Fibroblast of lung (primary cell): ENCODE measurements around the gene C16orf87. TPM values are rescaled to one million over a fixed set of nuclear protein-coding genes. Genes with fewer than 3 reads are reported as not detected.

Experiments used
- DNase-seq, 2 donors: peaks; one replicate each; pipeline versions ENCODE4 v3.0.0 to v3.0.0-alpha.2; 2010; ENCODE audit warnings: low read depth in 2 of 2
- H2AFZ ChIP-seq: 2 replicates; pipeline ENCODE4 v1.5.1; 2012; ENCODE audit warnings: low read length, control low read depth, inconsistent platforms
- H3K27ac ChIP-seq: 2 replicates; pipeline ENCODE4 v1.5.1; 2011; ENCODE audit warnings: low read length, control low read depth; ENCODE audit not compliant: insufficient read depth
- H3K27me3 ChIP-seq: 2 replicates; pipeline ENCODE4 v1.5.1; 2011; ENCODE audit warnings: mild to moderate bottlenecking, low read length; ENCODE audit not compliant: control insufficient read depth, insufficient read depth
- H3K36me3 ChIP-seq: 2 replicates; pipeline ENCODE4 v1.5.1; 2011; ENCODE audit warnings: low read length; ENCODE audit not compliant: control insufficient read depth, insufficient read depth
- H3K4me1 ChIP-seq: 2 replicates; pipeline ENCODE4 v1.5.1; 2011; ENCODE audit warnings: low read length; ENCODE audit not compliant: control insufficient read depth, insufficient read depth; ENCODE audit errors: extremely low read depth
- H3K4me2 ChIP-seq: 2 replicates; pipeline ENCODE4 v1.5.1; 2011; ENCODE audit warnings: low read length, control low read depth; ENCODE audit not compliant: insufficient read depth; ENCODE audit errors: extremely low read depth
- H3K4me3 ChIP-seq, 4 experiments: fragments of 200-600 bp in 1 of 4; sonication (generic) in 1 of 4; replicated peaks in 1 of 4; 2 replicates each; pipeline ENCODE4 v1.5.1; 2011 to 2016; ENCODE audit warnings: low read length in 4 of 4, low read depth in 3 of 4, mild to moderate bottlenecking in 3 of 4, control low read depth in 2 of 4, inconsistent platforms in 1 of 4, mixed read lengths in 1 of 4; ENCODE audit not compliant: insufficient read depth in 1 of 4; ENCODE audit errors: control extremely low read depth in 1 of 4
- H3K79me2 ChIP-seq: 2 replicates; pipeline ENCODE4 v1.5.1; 2012; ENCODE audit warnings: mild to moderate bottlenecking, low read length, inconsistent platforms; ENCODE audit not compliant: control insufficient read depth, insufficient read depth
- H3K9ac ChIP-seq: 2 replicates; pipeline ENCODE4 v1.5.1; 2011; ENCODE audit warnings: mild to moderate bottlenecking, low read length, control low read depth; ENCODE audit not compliant: insufficient read depth
- H3K9me3 ChIP-seq: 2 replicates; pipeline ENCODE4 v1.5.1; 2012; ENCODE audit warnings: low read depth, low read length; ENCODE audit not compliant: control insufficient read depth, insufficient read depth
- H4K20me1 ChIP-seq: 2 replicates; pipeline ENCODE4 v1.5.1; 2011; ENCODE audit warnings: low read length; ENCODE audit not compliant: control insufficient read depth, insufficient read depth; ENCODE audit errors: extremely low read depth
- EZH2 ChIP-seq: IDR thresholded peaks from 2 replicates; pipeline ENCODE4 v1.5.1; 2012; ENCODE audit warnings: low read length, control low read depth, mild to moderate bottlenecking; ENCODE audit errors: missing control alignments
- polyA plus RNA-seq, 2 donors: library from polyadenylated mRNA; depleted of rRNA in 1 of 2; stranded (reverse) in 1 of 2; unstranded in 1 of 2; fragments of >200 nt; gene quantifications; 2 replicates each; pipeline ENCODE4 v1.2.1, GENCODE V29; 2011 to 2012; ENCODE audit warnings: missing spikeins in 1 of 2
- total RNA-seq: library from RNA; depleted of rRNA; stranded (reverse); fragments of >200 nt; gene quantifications from 2 replicates; pipeline ENCODE4 v1.2.1, GENCODE V29; 2014
- TF ChIP-seq, protein P1 (sequence below), 2 donors: IDR thresholded peaks in 1 of 2; conservative IDR thresholded peaks in 1 of 2; 1 replicate in 1 of 2; 2 replicates in 1 of 2; pipeline ENCODE4 v1.5.1; 2011 to 2012; ENCODE audit warnings: low read length in 2 of 2, control low read depth in 1 of 2, inconsistent platforms in 1 of 2, low read depth in 1 of 2, mild to moderate bottlenecking in 1 of 2

Gene C16orf87
- total and polyA plus RNA-seq, 2 donors (not counting 1 experiment from before 2014, with no cell fraction given): 11.6 to 12.1 TPM

DNA sequence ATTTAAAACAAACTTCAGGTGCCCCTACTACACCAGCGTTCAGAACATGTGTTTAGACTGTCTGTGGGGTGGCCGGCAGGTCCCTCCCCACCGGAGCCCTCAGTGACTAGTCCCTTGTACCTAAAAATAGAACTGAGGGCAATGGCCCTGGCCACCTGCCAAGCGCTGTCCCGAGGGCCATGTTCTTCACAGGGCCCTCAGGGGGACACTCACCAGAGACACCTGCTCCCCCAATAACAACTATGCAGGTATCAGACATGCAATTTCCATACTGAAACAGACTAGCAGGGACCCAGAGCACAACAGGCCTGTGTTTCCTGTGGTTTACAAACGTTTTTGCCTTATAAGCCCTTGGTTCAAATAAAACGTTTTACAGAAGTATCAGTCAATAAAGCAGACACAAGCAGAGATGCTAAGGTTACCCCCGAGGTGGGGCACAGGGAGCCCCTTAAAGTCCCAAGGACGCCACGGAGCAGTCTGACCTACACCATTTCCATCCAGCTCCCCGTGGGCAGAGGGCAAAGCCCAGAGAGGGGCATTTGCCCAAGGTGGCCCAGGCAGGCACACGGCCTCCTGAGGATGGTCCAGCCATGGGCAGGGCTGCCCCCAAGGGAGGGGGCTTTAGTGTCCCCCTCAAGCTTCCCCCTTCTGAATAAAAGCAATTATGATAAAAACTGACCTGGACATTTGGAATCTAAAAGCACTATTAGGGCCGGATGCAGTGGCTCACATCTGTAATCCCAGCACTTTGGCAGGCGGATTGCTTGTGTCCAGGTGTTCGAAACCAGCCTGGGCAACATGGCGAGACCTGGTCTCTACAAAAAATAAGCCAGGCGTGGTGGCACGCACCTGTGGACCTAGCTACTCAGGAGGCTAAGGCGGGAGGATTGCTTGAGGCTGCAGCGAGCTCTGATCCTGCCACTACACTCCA, 81.9 kb downstream of the C16orf87 start:
- Histone ChIP-seq H3K36me3 (no peaks in the 10 kb centered on the region), H2AFZ (no peak overlapping the region), H3K4me1 (no peaks in the 10 kb centered on the region), H3K79me2 (no peaks in the 10 kb centered on the region), H3K27me3 (no peaks in the 10 kb centered on the region), H4K20me1 (no peaks in the 10 kb centered on the region), H3K27ac (no peak overlapping the region), H3K9me3 (no peaks in the 10 kb centered on the region), H3K4me2 (no peak overlapping the region), H3K4me3 (no peak overlapping the region), H3K9ac (no peak overlapping the region)
- DNase-seq: no peak
- TF ChIP-seq EZH2: no peak
- TF ChIP-seq, protein P1, sequence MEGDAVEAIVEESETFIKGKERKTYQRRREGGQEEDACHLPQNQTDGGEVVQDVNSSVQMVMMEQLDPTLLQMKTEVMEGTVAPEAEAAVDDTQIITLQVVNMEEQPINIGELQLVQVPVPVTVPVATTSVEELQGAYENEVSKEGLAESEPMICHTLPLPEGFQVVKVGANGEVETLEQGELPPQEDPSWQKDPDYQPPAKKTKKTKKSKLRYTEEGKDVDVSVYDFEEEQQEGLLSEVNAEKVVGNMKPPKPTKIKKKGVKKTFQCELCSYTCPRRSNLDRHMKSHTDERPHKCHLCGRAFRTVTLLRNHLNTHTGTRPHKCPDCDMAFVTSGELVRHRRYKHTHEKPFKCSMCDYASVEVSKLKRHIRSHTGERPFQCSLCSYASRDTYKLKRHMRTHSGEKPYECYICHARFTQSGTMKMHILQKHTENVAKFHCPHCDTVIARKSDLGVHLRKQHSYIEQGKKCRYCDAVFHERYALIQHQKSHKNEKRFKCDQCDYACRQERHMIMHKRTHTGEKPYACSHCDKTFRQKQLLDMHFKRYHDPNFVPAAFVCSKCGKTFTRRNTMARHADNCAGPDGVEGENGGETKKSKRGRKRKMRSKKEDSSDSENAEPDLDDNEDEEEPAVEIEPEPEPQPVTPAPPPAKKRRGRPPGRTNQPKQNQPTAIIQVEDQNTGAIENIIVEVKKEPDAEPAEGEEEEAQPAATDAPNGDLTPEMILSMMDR (conservative IDR thresholded peaks at IDR 0.05 in 1 of 2, IDR thresholded peaks at IDR 0.05 in 1 of 2; ENCODE audit: low read depth in 1 of 2, low read length in 2 of 2): no peak

GRCh38 chr16:46747777-46748651, 83.0 kb downstream of the C16orf87 start, which contains the start of gene MYLK3:
Gene MYLK3 (minus strand): TSS chr16:46748344. CDS start chr16:46748193, 151 bp downstream.
- no peak within 1 kb of the TSS for H3K4me3 ChIP-seq
- H2AFZ ChIP-seq: no peak within 1 kb of the TSS
- TF ChIP-seq, protein P1 (conservative IDR thresholded peaks at IDR 0.05 in 1 of 2, IDR thresholded peaks at IDR 0.05 in 1 of 2; ENCODE audit: low read depth in 1 of 2, low read length in 2 of 2): no peak
- TF ChIP-seq EZH2: no peak
- no peaks in the 10 kb centered on the region for H3K9me3 ChIP-seq
- no peaks in the 10 kb centered on the region for H4K20me1 ChIP-seq
- H3K36me3 ChIP-seq: no peaks in the 10 kb centered on the region
- no peak within 1 kb of the TSS for H3K4me2 ChIP-seq
- H3K27me3 ChIP-seq: no peaks in the 10 kb centered on the region
- no peak within 1 kb of the TSS for H3K27ac ChIP-seq
- H3K9ac ChIP-seq: no peak within 1 kb of the TSS
- DNase-seq: no peak
- H3K4me1 ChIP-seq: no peaks in the 10 kb centered on the region
- no peaks in the 10 kb centered on the region for H3K79me2 ChIP-seq
